Endothelial cell of umbilical vein (primary cell): Measurements from ENCODE around the gene TM9SF2. TPM values are rescaled to one million over a fixed set of nuclear protein-coding genes. Genes with fewer than 3 reads are reported as not detected.

Source experiments
- BruUV-seq: library from RNA; stranded (reverse); fragments of 400-500 nt; replicated peaks from 2 replicates; lab custom pipeline; 2021; lab: Mats Ljungman, UMichigan
- CTCF ChIA-PET: fragments of 300-600, 350-600 bp; sonication (Branson Sonifier 250); formaldehyde crosslinking; loops from one replicate; lab custom pipeline; 2021; ENCODE audit warnings: antibody characterized with exemption, inconsistent platforms; lab: Charles Lee
- POLR2A ChIA-PET: fragments of 300-600, 350-600 bp; sonication (Branson Sonifier 250); formaldehyde crosslinking; loops from one replicate; lab custom pipeline; 2021; ENCODE audit warnings: antibody characterized with exemption, inconsistent platforms; lab: Charles Lee
- DNase-seq: peaks from one replicate; pipeline ENCODE4 v3.0.0-alpha.2; 2011; ENCODE audit warnings: low read depth, low spot score
- FAIRE-seq: peaks from 2 replicates; lab custom pipeline; 2011; peaks lifted over from hg19 to GRCh38; lab: Jason Lieb, UNC
- H2AFZ ChIP-seq: 2 replicates; pipeline ENCODE4 v1.6.0; 2012; ENCODE audit warnings: low read depth, low read length, control low read depth, inconsistent platforms
- H3K27ac ChIP-seq: 2 replicates; pipeline ENCODE4 v1.5.1; 2011; ENCODE audit warnings: low read depth, mild to moderate bottlenecking, control low read depth, low read length, moderate library complexity; ENCODE audit not compliant: insufficient read depth
- H3K27me3 ChIP-seq, 2 experiments: 2 replicates each; pipeline versions ENCODE4 v1.6.0 to v1.6.1; 2011; ENCODE audit warnings: low read length in 2 of 2, mixed read lengths in 1 of 2; ENCODE audit not compliant: control insufficient read depth in 2 of 2, insufficient read depth in 2 of 2
- H3K36me3 ChIP-seq, 2 experiments: 2 replicates in 1 of 2; 3 replicates in 1 of 2; pipeline ENCODE4 v1.5.1; 2011; ENCODE audit warnings: low read length in 2 of 2, mild to moderate bottlenecking in 1 of 2, moderate library complexity in 1 of 2; ENCODE audit not compliant: control insufficient read depth in 2 of 2, insufficient read depth in 2 of 2; ENCODE audit errors: extremely low read depth in 1 of 2
- H3K4me1 ChIP-seq: 3 replicates; pipeline ENCODE4 v1.5.1; 2011; ENCODE audit warnings: mild to moderate bottlenecking, low read length; ENCODE audit not compliant: control insufficient read depth, insufficient read depth; ENCODE audit errors: extremely low read depth
- H3K4me2 ChIP-seq: 2 replicates; pipeline ENCODE4 v1.6.1; 2011; ENCODE audit warnings: low read length, control low read depth, mixed read lengths; ENCODE audit not compliant: insufficient read depth
- H3K4me3 ChIP-seq, 3 experiments: fragments of 200-600 bp in 1 of 3; sonication (generic), shearing (Covaris generic) in 1 of 3; replicated peaks in 1 of 3; 2 replicates each; pipeline ENCODE4 v1.5.1; 2011 to 2016; ENCODE audit warnings: control low read depth in 3 of 3, low read length in 3 of 3, mild to moderate bottlenecking in 2 of 3, inconsistent platforms in 1 of 3, low read depth in 1 of 3, moderate library complexity in 1 of 3; ENCODE audit not compliant: insufficient read depth in 1 of 3
- H3K79me2 ChIP-seq: 2 replicates; pipeline ENCODE4 v1.6.0; 2012; ENCODE audit warnings: low read length, inconsistent platforms; ENCODE audit not compliant: control insufficient read depth, insufficient read depth
- H3K9ac ChIP-seq: replicated peaks from 2 replicates; pipeline ENCODE3; 2011; ENCODE audit warnings: low read length, control low read depth; ENCODE audit not compliant: insufficient read depth; ENCODE audit errors: extremely low read depth
- H3K9me1 ChIP-seq: replicated peaks from 3 replicates; pipeline ENCODE4 v1.6.0; 2011; ENCODE audit warnings: mild to moderate bottlenecking, low read length; ENCODE audit not compliant: control insufficient read depth, insufficient read depth; ENCODE audit errors: extremely low read depth
- H3K9me3 ChIP-seq: replicated peaks from 2 replicates; pipeline ENCODE4 v1.5.1; 2012; ENCODE audit warnings: low read length, inconsistent platforms; ENCODE audit not compliant: control insufficient read depth, insufficient read depth
- H4K20me1 ChIP-seq: replicated peaks from 2 replicates; pipeline ENCODE3; 2011; ENCODE audit warnings: mild to moderate bottlenecking, low read length; ENCODE audit not compliant: control insufficient read depth, insufficient read depth; ENCODE audit errors: extremely low read depth
- CTCF ChIP-seq, 2 donors: IDR thresholded peaks; 1 replicate in 1 of 2; 2 replicates in 1 of 2; pipeline ENCODE4 v1.5.1; 2011; ENCODE audit warnings: low read length in 2 of 2, mild to moderate bottlenecking in 2 of 2, moderate library complexity in 2 of 2, control low read depth in 1 of 2, inconsistent platforms in 1 of 2, low read depth in 1 of 2; ENCODE audit not compliant: insufficient read depth in 1 of 2; ENCODE audit errors: extremely low read depth in 1 of 2
- EZH2 ChIP-seq: IDR thresholded peaks from 2 replicates; pipeline ENCODE4 v1.6.1; 2012; ENCODE audit warnings: borderline replicate concordance, low read depth, mild to moderate bottlenecking, moderate library complexity, low read length, inconsistent platforms; ENCODE audit not compliant: severe bottlenecking
- FOS ChIP-seq: IDR thresholded peaks from 2 replicates; pipeline ENCODE4 v1.6.1; 2011; ENCODE audit warnings: mild to moderate bottlenecking, low read length, moderate library complexity, borderline replicate concordance; ENCODE audit not compliant: insufficient read depth
- GATA2 ChIP-seq: IDR thresholded peaks from 2 replicates; pipeline ENCODE4 v1.7.0; 2011; ENCODE audit warnings: low read depth, mild to moderate bottlenecking, moderate library complexity, mixed read lengths, low read length; ENCODE audit not compliant: insufficient read length, insufficient read depth
- JUN ChIP-seq: IDR thresholded peaks from 2 replicates; pipeline ENCODE4 v1.6.1; 2011; ENCODE audit warnings: borderline replicate concordance, low read depth; ENCODE audit not compliant: insufficient read length, insufficient read depth
- MAX ChIP-seq: IDR thresholded peaks from 2 replicates; pipeline ENCODE4 v1.6.1; 2011; ENCODE audit not compliant: insufficient read depth, insufficient read length
- MYC ChIP-seq: IDR thresholded peaks from one replicate; pipeline ENCODE4 v1.6.1; 2011; ENCODE audit warnings: mild to moderate bottlenecking, low read depth, low read length
- POLR2A ChIP-seq: IDR thresholded peaks from 2 replicates; pipeline ENCODE4 v1.6.1; 2012; ENCODE audit warnings: low read depth, mild to moderate bottlenecking, control low read depth, low read length
- POLR2AphosphoS5 ChIP-seq: IDR thresholded peaks from 2 replicates; pipeline ENCODE4 v1.6.1; 2012; ENCODE audit warnings: low read depth, mild to moderate bottlenecking, control low read depth, low read length, moderate library complexity; ENCODE audit not compliant: insufficient read depth
- dilution Hi-C: fragments of 300-500 bp; cut with MboI; formaldehyde crosslinking; loops from one replicate; pipeline ENCODE4 v1.15.0; 2019; ENCODE audit warnings: low sequenced_read_pairs; ENCODE audit not compliant: extremely low pct_ligation_motif_present
- intact Hi-C: fragments of 100-400 bp; cut with micrococcal nuclease; formaldehyde crosslinking; loops from one replicate; pipeline ENCODE4 v1.10.0; 2022
- polyA plus RNA-seq, 4 experiments: library from polyadenylated mRNA; depleted of rRNA in 3 of 4; stranded (reverse) in 3 of 4; unstranded in 1 of 4; fragments of >200 nt; gene quantifications; 2 replicates each; pipeline versions ENCODE4 v1.2.1 to v1.2.3, GENCODE V29; 2011 to 2012; ENCODE audit warnings: missing spikeins in 1 of 4
- total RNA-seq: library from RNA; stranded (reverse); gene quantifications from 2 replicates; pipeline ENCODE4 v1.2.3, GENCODE V29; 2021

Gene TM9SF2
- total and polyA plus RNA-seq, 2 donors (not counting 3 experiments of a cell fraction or from before 2014, with no cell fraction given), result 76.0 to 90.0 TPM

GRCh38 chr13:99585609-99586008 lies 84.3 kb downstream of the TM9SF2 start:
- intact Hi-C loops, result no loop called here

More at GRCh38 chr13:99585609-99586008, 84.3 kb downstream of the TM9SF2 start:
- CTCF ChIA-PET, result no interaction called here
- Histone ChIP-seq H4K20me1 (no peaks in the 10 kb centered on the region), H3K36me3 (no peaks in the 10 kb centered on the region), H2AFZ (no peak overlapping the region), H3K79me2 (no peaks in the 10 kb centered on the region), H3K4me2 (no peak overlapping the region), H3K9me1 (no peaks in the 10 kb centered on the region), H3K4me3 (no peak overlapping the region), H3K9me3 (no peaks in the 10 kb centered on the region), H3K27me3 (peaks cover 0 to 6% of the 10 kb centered on the region in 2 experiments), H3K27ac (no peak overlapping the region), H3K9ac (no peak overlapping the region), H3K4me1 (peaks cover 6% of the 10 kb centered on the region)
- POLR2A ChIA-PET, result no interaction called here
- DNase-seq (no peak), FAIRE-seq (no peak)
- TF ChIP-seq POLR2AphosphoS5 (no peak), MAX (no peak), GATA2 (no peak), MYC (no peak), JUN (no peak), POLR2A (no peak), CTCF (IDR thresholded peaks at IDR 0.05; ENCODE audit: extremely low read depth in 1 of 2, insufficient read depth in 1 of 2, low read depth in 1 of 2, low read length in 2 of 2) (no peak), FOS (no peak), EZH2 (no peak)
- dilution Hi-C loops, result no loop called here
- BruUV-seq, result no TSS peak
